NCI-H2171 (cell line): Measurements from ENCODE around the gene OR3A3.

Experiments used
- DNase-seq: peaks from one replicate; lab custom pipeline; 2025; lab: John Stamatoyannopoulos, UW

Gene OR3A3

GRCh38 chr17:3472137-3472536 lies 61.0 kb downstream of the OR3A3 start:
- DNase-seq: no peak
